GM21360 (cell line): ENCODE data around the gene NDUFB11.

Source experiments
- ATAC-seq: cut with Tn5 transposase; IDR thresholded peaks from one replicate; pipeline ENCODE4 v1.9.1; 2021; ENCODE audit warnings: mild to moderate bottlenecking, moderate library complexity; ENCODE audit not compliant: unreplicated experiment

NDUFB11 gene

GRCh38 chrX:47174846-47175587 is 30.5 kb upstream of the NDUFB11 start:
- ATAC-seq: no peak

GRCh38 chrX:47174376-47174775 is 29.9 kb upstream of the NDUFB11 start:
- ATAC-seq: no peak

- no peak for ATAC-seq
Measured at GRCh38 chrX:47172971-47173792, 28.7 kb upstream of the NDUFB11 start.

DNA sequence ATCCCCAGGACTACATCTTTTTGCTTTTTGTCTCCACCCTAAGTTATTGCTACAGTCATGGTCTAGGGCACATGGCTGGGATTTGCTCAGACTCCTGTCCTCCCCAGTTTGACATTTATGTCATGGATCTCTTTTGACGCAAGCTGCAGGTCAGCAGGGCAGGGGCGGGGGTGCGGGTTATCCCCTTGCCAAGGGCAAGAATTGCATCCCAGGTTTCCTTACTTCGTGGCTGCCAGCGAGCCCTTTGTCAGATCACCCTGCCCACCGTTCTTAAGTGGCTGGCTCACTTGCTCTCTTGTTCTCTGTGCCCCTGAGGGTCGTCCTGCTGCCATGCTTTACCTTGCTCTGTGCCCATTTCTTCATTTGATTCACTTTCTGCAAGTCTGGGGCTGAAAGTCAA is 28.0 kb upstream of the NDUFB11 start:
- ATAC-seq: no peak

- no peak for ATAC-seq
Measured at GRCh38 chrX:47171996-47172395, 27.5 kb upstream of the NDUFB11 start.

DNA sequence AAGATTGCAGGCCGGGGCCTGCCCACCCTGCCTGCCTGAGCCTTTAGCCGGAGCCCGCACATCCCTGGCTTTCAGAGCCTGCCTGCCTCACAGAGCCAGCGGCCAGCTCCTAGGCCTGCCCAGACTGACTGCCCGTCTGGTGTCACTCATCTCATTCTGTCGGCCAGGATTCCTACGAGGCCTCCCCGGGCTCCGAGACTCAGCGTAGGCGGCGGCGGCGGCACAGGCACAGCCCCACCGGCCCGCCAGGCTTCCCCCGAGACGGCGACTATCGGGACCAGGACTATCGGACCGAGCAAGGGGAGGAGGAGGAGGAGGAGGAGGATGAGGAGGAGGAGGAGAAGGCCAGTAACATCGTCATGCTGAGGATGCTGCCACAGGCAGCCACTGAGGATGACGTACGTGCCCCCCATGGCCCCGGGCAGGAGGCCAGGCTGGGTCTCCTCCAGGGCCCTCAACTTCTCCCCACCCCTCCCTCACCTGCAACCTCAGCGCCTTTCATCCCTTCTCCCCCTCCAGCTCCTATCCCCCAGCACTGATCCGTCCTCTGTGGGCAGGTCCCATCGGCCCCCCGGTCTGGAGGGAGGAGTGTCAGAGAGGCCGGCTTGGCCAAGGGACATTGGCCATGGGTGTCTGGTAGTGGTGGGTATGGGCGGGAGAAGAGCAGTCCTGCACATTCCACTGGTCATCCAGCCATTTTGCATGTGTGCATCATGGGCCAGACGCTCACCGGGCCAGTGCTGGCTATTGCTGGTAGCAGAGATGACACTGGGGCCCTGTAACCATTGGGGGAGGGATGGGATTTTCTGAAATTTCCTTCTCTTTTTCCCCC is 26.6 kb upstream of the NDUFB11 start:
- no peak for ATAC-seq

DNA sequence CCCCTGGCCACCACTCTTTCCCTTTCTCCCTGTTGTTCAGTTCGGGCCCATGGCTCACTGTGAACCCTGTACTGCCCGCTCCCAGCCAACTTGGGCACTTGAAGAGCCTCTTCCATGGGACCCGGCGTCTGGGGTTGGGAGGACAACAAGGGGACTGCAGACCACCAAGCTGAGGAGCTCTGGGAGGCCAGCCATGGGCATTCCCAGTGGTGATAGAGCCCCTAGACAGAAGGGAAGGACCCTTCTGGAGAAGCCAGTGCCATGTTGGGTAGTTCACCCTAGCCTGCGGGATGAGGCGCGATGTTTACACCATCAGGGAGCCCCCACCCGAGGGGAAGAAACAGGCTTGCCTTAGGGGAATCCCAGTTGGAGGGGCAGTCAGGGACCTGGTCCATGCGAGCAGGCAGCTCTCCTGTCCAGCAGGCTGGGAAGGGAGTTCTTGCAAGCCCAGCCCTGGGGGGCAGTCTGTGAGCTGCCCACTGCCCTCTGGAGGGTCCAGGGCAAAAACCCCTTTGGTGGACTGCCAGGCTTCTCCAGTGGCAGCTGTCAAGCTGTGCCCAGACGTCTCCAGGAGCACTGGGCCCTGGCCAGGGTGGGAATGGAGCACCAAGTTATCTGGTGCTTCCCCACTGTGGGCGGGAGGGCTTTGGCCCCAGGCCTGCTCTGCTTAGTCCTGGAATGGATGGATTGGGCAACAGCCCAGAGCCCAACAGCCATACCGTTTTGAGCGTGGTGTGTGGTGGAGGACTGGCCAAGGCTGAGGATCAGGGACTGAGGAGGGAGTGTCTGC is 25.4 kb upstream of the NDUFB11 start:
- no peak for ATAC-seq

DNA sequence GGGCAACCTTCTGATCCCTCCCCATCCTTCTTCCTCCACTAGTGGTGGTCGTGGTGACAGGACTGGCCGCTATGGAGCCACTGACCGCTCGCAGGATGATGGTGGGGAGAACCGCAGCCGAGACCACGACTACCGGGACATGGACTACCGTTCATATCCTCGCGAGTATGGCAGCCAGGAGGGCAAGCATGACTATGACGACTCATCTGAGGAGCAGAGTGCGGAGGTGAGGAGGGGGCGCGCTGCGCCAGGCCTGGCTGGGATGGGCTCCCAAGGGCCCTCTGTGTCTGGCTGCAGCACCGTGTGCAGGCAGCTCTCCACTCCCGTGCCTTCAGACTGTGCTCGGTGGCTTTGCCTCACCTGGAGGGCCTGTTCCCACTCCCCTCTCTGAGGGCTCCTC is 24.8 kb upstream of the NDUFB11 start:
- no peak for ATAC-seq

GRCh38 chrX:47168495-47169073 is 24.1 kb upstream of the NDUFB11 start:
- no peak for ATAC-seq

- ATAC-seq: no peak
Measured at GRCh38 chrX:47166126-47166525, 21.6 kb upstream of the NDUFB11 start.

DNA sequence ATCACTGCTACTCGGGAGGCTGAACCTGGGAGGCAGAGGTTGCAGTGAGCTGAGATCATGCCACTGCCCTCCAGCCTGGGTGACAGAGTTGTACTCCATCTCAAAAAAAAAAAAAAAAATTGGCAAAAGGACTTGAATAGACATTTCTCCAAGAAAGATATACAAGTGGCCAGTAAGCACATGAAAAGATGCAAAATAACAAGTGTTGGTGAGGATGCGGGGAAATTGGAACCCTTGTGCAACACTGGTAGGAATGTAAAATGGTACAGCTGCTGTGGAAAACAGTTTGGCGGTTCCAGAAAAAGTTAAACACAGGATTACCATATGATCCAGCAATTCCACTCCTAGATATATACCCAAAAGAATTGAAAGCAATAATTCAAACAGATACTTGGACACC is 19.9 kb upstream of the NDUFB11 start:
- no peak for ATAC-seq

- ATAC-seq: no peak
Measured at GRCh38 chrX:47162927-47163583, 18.6 kb upstream of the NDUFB11 start.

- ATAC-seq: no peak
Measured at GRCh38 chrX:47160781-47161180, 16.3 kb upstream of the NDUFB11 start.

- no peak for ATAC-seq
Measured at GRCh38 chrX:47158781-47159180, 14.3 kb upstream of the NDUFB11 start.

- no peak for ATAC-seq
Measured at GRCh38 chrX:47158131-47158530, 13.6 kb upstream of the NDUFB11 start.

DNA sequence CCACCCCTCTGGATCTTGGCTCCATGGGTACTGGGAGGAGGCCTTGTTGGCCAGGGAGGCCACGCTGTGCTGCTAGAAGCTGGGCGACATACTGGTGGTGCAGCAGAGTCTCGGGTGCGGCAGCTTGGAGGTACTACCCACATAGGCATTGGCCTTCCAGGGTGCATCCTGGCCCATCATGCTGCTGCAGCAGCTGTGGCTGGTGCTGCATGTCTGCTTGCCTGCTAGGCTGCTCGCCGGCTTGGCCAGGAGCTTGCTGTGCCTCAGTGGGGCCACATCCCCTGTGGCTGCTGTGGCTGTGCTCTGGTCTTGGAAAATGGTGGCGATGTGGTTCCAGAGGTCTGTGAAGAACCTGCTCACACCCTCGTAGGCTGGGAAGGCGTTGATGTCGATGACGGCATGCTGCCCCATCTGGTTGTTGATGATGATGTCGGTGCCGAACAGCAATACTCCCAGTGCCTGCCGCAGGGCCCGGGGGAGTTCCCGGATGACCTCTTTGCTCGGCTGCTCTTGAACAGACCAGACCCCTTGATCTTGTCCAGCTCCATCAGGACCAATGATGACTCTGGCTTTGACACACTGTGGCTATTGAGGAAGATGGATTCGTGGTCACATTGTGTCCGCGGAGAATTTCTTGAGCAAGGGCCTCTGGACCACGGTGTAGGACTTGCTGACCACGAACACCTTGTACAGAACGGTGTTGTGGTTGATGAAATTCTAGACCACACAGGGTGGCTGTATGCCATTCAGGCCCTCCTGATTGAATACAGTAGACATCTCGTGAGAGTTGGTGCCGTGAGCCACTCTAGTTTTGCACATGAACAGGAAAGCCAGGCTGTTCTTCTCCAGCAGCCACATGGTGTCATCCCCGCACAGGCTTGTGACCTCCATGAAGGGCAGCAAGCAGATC is 12.4 kb upstream of the NDUFB11 start:
- no peak for ATAC-seq

- no peak for ATAC-seq
Measured at GRCh38 chrX:47151435-47151834, 6.9 kb upstream of the NDUFB11 start.

GRCh38 chrX:47148946-47149345 is 4.4 kb upstream of the NDUFB11 start:
- no peak for ATAC-seq
